Glutamatergic neuron (in vitro differentiated cells): ENCODE data around the gene KDM2B. TPM values are rescaled to one million over a fixed set of nuclear protein-coding genes. Genes with fewer than 3 reads are reported as not detected.
"Not testable (repeated sequence)": the region's sequence is repeated elsewhere in the genome, so short reads cannot be mapped to it uniquely, and the experiment has no call there.

Source experiments
- DNase-seq: peaks from one replicate; pipeline ENCODE4 v3.0.0; 2022
- H3K27ac Mint-ChIP-seq: one replicate; pipeline ENCODE4 v1.8.0; 2020; ENCODE audit warnings: mild to moderate bottlenecking, mixed read lengths, inconsistent platforms; ENCODE audit not compliant: unreplicated experiment
- H3K27me3 Mint-ChIP-seq: one replicate; pipeline ENCODE4 v1.8.0; 2020; ENCODE audit warnings: mild to moderate bottlenecking, moderate library complexity, mixed read lengths, inconsistent platforms; ENCODE audit not compliant: unreplicated experiment
- H3K36me3 Mint-ChIP-seq: one replicate; pipeline ENCODE4 v1.8.0; 2020; ENCODE audit warnings: mild to moderate bottlenecking, mixed read lengths, inconsistent platforms; ENCODE audit not compliant: unreplicated experiment
- H3K4me1 Mint-ChIP-seq: one replicate; pipeline ENCODE4 v1.8.0; 2020; ENCODE audit warnings: mild to moderate bottlenecking, low read depth, mixed read lengths, inconsistent platforms; ENCODE audit not compliant: unreplicated experiment
- H3K4me3 Mint-ChIP-seq: one replicate; pipeline ENCODE4 v1.8.0; 2020; ENCODE audit warnings: mild to moderate bottlenecking, mixed read lengths, inconsistent platforms; ENCODE audit not compliant: unreplicated experiment
- H3K9me3 Mint-ChIP-seq: one replicate; pipeline ENCODE4 v1.8.0; 2020; ENCODE audit warnings: mild to moderate bottlenecking, moderate library complexity, mixed read lengths, inconsistent platforms; ENCODE audit not compliant: unreplicated experiment
- CTCF ChIP-seq: fragments of 200-600 bp; sonication (generic); IDR thresholded peaks from one replicate; pipeline ENCODE4 v1.5.0; 2021; ENCODE audit not compliant: partially characterized antibody, unreplicated experiment
- total RNA-seq: library from RNA; stranded (reverse); fragmentation: NEBNext Ultra II Directional; extraction: Animal tissue kit (Norgen Biotek cat#: 25700); gene quantifications from one replicate; pipeline ENCODE4 v1.2.1, GENCODE V29; 2021; ENCODE audit not compliant: unreplicated experiment

Gene KDM2B
- total RNA-seq, 1 donor from 2014 or later, result 64.3 TPM

DNA sequence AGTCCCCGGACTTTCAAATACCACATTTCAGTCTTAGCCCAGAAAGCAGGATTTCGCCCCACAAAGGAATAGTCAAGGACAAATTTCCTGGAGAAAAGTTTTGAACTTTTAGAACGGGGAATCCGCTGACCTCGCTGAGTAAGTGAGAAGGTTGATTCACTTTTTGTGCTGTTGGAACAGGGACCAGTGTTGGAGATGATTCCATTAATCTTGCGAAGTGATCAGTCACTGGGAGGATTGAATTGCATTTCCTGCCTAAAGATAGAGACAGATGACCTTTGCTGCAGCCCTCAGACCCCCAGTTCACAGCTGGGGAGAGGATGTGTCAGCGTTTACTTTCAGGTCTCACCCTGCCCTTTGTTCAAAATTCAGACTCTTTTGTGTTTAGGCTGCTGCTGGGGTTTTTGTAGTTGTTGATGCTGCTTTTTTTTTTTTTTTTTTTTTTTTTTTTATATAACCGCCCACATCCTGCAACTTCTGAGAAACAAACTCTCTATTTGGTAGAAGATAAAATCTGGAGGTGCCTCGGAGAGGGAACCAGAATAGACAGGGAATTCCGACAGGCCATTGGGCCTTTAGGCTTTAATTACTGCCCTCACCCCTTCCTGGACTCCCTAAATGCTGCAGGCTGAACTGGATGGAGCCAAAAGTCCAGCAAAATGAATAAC, 9.8 kb upstream of the KDM2B start:
- no peak for TF ChIP-seq CTCF
- Mint-ChIP-seq H3K27ac (no peak overlapping the region), H3K9me3 (no peaks in the 10 kb centered on the region), H3K27me3 (peaks cover 2% of the 10 kb centered on the region), H3K36me3 (no peaks in the 10 kb centered on the region), H3K4me1 (peaks cover 3% of the 10 kb centered on the region), H3K4me3 (no peak overlapping the region)
- no peak for DNase-seq

DNA sequence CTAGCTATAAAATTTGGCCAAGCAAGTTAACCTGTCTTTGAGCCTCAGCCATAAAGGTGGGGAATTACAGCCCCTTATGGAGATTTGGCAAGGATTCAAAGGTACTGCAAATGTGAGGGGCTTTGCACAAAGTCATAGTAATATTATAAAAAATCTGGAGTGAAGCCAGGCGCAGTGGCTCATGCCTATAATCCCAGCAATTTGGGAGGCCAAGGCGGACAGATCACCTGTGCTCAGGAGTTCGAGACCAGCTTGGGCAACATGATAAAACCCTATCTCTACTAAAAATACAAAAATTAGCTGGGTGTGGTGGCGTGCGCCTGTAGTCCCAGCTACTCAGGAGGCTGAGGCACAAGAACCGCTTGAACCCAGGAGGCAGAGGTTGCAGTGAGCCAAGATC, 4.1 kb upstream of the KDM2B start:
- DNase-seq, H3K9me3 Mint-ChIP-seq: not testable (repeated sequence)

DNA sequence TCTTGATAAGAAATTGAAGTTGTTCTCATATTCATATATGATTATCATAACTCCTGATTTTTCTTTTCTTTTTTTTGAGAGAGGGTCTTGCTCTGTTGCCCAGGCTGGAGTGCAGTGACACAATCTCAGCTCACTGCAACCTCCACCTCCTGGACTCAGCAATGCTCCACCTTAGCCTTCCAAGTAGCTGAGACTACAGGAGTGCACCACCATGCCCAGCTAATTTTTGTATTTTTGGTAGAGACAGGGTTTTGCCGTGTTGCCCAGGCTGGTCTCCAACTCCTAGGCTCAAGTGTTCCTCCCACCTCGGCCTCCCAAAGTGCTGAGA, 2.5 kb upstream of the KDM2B start:
- not testable (repeated sequence) for H3K4me3 Mint-ChIP-seq, H3K27ac Mint-ChIP-seq, H3K27me3 Mint-ChIP-seq, H3K9me3 Mint-ChIP-seq, DNase-seq, H3K36me3 Mint-ChIP-seq
- peaks cover 13% of the 10 kb centered on the region for H3K4me1 Mint-ChIP-seq

More for the DNA sequence above, 4.1 kb upstream of the KDM2B start:
- not testable (repeated sequence) for H3K4me3 Mint-ChIP-seq, H3K36me3 Mint-ChIP-seq, H3K27ac Mint-ChIP-seq, H3K27me3 Mint-ChIP-seq
- peaks cover 13% of the 10 kb centered on the region for H3K4me1 Mint-ChIP-seq

DNA sequence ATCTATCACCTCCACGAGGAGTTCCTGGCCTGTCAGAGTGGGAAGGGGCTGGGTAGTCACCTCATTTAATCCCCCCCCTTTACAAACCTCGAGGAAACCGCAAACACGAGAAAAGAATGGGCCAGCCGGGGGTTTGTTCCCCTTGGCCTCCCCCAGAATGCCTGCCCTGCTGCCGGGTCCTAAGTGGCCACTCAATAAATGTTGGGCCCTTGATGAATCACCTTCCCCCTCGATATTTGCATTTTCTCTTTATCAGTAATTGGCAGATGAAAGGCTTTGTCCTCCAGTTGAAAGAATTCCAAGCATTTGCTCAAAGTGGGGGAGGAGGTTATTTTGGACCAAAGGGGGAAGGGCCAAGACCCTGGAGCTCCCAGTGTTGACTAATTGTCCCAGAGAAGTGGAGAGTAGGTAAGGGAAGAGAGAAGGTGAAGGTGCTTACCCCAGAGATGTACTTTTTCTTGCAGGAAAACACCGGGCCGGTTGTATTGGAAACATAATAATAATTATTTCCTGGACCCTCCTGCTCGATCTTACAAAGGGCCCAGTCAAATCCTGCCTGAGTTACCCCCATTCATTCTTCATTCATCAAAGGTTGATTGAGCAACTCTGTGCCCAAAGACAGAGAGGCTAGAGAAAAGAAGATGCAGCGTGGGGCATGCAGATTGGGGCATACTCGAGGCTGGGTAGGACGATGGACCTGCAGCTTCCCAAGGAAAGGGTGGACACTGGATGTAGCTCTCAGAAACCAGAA, 1.9 kb upstream of the KDM2B start:
- H3K9me3 Mint-ChIP-seq, result peaks cover 5% of the 10 kb centered on the region
- DNase-seq, result no peak
- peaks cover 3% of the 10 kb centered on the region for H3K27me3 Mint-ChIP-seq
- H3K4me1 Mint-ChIP-seq, result peaks cover 13% of the 10 kb centered on the region
- H3K27ac Mint-ChIP-seq, result no peak overlapping the region
- H3K36me3 Mint-ChIP-seq, result no peaks in the 10 kb centered on the region
- TF ChIP-seq CTCF, result no peak
- H3K4me3 Mint-ChIP-seq, result no peak overlapping the region

GRCh38 chr12:121581686-121582429, 1.0 kb upstream of the KDM2B start:
- peaks cover 3% of the 10 kb centered on the region for H3K27me3 Mint-ChIP-seq
- no peaks in the 10 kb centered on the region for H3K36me3 Mint-ChIP-seq
- TF ChIP-seq CTCF, result no peak
- no peak for DNase-seq
- peaks cover 5% of the 10 kb centered on the region for H3K9me3 Mint-ChIP-seq
- no peak overlapping the region for H3K27ac Mint-ChIP-seq
- H3K4me1 Mint-ChIP-seq, result peaks cover 16% of the 10 kb centered on the region
- H3K4me3 Mint-ChIP-seq, result peak overlapping the region; percentile 85
